Choroid plexus epithelial cell (primary cell): ENCODE results near the gene SPATA46.
"Not testable (repeated sequence)": the region's sequence is repeated elsewhere in the genome, so short reads cannot be mapped to it uniquely, and the experiment has no call there.

Experiments
- DNase-seq: peaks from one replicate; pipeline ENCODE4 v3.0.0-alpha.2; 2010; ENCODE audit warnings: low read depth
- H3K4me3 ChIP-seq: 2 replicates; pipeline ENCODE4 v1.5.1; 2011; ENCODE audit warnings: low read depth, mild to moderate bottlenecking, control low read depth, low read length, moderate library complexity
- TF ChIP-seq, protein P1 (sequence below): conservative IDR thresholded peaks from 2 replicates; pipeline ENCODE4 v1.5.1; 2011; ENCODE audit warnings: low read depth, mild to moderate bottlenecking, control low read depth, inconsistent platforms, low read length, moderate library complexity

The SPATA46 gene

DNA sequence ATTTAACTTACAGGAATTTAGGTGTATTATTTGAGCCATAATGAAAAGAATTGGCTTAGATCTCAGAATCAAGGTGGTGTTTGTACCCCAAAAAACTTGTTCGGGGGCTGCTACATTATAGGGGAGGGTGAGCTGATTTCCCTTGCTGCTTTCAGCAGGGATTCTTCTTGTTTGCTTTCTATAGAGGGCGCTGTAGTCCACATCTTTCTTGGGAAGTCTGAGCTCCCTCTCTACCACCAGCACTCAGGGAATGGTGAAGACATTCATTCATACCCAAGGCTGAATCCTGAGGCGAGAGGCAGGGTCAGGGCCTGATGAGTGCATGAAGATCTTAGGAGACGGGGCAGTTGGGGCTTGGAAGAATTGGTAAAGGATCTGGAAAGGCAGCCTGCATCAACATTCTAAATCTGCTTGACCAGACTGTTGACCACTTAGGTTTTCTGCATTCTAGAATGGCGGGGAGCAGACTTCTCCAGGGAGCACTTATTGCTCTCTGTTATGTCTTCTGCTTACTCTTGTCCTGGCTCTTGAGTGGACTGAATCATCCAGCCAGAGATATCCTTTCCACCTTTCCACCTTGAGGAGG, 18.9 kb downstream of the SPATA46 start:
- no peak overlapping the region for H3K4me3 ChIP-seq
- DNase-seq = peak; percentile 73
- TF ChIP-seq, protein P1, sequence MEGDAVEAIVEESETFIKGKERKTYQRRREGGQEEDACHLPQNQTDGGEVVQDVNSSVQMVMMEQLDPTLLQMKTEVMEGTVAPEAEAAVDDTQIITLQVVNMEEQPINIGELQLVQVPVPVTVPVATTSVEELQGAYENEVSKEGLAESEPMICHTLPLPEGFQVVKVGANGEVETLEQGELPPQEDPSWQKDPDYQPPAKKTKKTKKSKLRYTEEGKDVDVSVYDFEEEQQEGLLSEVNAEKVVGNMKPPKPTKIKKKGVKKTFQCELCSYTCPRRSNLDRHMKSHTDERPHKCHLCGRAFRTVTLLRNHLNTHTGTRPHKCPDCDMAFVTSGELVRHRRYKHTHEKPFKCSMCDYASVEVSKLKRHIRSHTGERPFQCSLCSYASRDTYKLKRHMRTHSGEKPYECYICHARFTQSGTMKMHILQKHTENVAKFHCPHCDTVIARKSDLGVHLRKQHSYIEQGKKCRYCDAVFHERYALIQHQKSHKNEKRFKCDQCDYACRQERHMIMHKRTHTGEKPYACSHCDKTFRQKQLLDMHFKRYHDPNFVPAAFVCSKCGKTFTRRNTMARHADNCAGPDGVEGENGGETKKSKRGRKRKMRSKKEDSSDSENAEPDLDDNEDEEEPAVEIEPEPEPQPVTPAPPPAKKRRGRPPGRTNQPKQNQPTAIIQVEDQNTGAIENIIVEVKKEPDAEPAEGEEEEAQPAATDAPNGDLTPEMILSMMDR = peak; percentile 69

DNA sequence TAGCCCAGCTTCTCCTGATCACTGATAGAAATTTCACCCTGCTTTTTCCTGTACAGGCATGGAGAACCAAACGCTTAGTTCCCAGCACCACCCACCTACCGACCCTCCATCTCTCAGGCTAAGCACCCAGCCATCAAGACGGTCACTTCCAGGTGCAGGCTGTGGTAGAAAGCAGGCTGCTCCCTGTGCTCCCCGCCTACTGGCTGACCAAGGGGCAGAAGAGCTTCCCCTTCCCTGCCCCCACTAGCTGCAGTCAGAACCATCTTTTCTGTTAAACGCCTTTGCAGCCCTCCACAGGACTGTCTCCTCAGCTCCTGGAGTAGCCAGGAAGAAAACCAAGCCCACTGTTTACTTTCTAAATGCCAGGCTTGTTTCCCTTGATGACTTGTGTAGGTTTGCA, 23.0 kb downstream of the SPATA46 start:
- no peak for DNase-seq
- no peak overlapping the region for H3K4me3 ChIP-seq
- TF ChIP-seq, protein P1 = no peak

DNA sequence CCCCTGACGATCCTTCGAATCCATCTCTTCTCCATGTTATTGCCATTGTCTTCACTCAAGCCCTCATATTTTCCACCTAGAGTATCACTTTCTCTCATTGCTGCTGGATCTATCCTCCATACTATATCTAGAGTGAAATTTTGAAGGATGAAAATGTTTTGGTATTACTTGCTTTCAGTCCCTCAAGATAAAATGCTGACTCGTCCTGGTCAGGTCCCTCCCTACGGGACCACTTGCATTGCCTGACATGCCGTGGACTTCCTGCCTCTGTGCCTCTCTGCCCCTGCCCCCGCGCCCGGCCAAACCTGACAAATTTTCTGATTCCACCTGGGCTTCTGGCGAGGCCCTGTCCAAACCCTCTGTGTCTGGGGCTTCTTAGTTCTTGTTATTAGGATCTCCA, 23.6 kb downstream of the SPATA46 start:
- H3K4me3 ChIP-seq = no peak overlapping the region
- DNase-seq = no peak
- TF ChIP-seq, protein P1 = no peak

DNA sequence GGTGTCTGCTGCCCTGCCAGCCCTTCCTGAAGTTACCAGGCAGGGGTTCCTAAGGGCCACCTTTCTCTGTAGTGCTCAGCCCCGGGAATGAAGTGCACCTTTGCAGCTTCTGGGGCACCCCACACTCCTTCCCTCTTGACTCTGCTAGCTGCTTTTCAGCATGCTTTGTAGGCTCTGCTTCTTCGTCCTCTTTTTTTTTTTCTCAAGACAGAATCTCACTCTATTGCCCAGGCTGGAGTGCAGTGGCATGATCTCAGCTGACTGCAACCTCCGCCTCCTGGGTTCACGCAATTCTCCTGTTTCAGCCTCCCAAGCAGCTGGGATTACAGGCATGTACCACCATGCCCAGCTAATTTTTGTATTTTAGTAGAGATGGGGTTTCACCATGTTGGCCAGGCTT, 24.8 kb downstream of the SPATA46 start:
- H3K4me3 ChIP-seq, DNase-seq: not testable (repeated sequence)

DNA sequence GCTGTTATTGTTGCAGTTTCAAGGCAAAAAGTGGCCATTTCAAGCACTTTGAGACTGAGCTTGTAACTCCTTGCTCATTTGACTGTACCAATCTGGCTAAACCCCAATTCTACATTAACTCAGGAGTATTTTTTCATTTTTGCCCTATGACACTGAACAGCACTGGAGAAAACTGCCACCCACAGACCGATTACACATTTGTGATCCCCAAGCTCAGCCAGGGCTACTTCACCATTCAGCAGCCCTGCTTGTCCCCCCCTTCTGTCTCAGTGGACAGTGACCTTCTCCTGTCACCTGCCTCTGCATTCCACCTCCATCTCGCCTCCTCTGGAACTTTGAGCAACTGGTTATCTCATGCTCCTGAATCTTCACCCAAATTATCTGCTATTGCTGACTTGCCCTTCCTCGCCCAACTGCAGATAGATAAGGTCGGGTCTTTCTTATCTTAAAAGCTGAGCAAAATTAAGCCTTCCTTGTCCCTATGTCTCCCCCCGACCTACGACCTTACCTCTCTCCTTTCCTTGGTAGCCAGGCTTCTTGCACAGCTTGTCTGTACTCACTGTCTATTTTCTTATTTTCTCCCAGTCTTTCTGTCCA, 25.3 kb downstream of the SPATA46 start:
- no peak for DNase-seq
- TF ChIP-seq, protein P1 = no peak
- H3K4me3 ChIP-seq = no peak overlapping the region

DNA sequence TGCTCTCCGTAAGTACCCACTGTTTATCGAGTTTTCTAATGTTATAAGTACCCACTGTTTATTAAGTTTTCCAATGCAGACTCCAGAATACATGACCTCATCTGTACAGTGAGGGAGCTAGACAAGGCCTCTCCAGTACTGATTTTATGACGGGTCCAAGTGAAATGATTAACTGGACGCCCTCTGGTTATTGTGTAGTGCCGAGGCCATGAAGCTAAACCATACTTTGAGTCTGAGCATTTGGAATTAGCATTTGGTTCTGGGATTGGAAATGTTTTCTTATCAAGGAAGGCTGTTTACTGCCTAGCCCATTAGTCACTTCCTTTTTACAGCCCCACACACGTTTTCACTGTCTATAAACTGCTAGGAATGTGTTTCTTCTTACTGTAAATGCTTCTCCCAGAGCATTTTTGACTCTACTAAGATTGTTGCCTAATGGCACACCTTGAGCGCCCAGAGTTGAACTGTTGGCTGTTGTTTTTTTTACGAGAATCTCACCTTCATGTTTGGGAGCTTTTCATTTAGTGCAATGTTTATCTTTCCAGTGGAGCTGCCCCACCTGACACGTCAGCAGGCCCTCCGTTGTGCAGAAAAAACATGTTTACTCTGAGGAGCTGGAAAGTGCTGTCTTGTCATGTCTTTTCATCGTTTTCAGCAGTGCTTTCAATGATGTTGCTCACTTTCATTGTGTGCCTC, 26.9 kb downstream of the SPATA46 start:
- peak; percentile 90 for DNase-seq
- H3K4me3 ChIP-seq = no peak overlapping the region
- TF ChIP-seq, protein P1 = no peak

DNA sequence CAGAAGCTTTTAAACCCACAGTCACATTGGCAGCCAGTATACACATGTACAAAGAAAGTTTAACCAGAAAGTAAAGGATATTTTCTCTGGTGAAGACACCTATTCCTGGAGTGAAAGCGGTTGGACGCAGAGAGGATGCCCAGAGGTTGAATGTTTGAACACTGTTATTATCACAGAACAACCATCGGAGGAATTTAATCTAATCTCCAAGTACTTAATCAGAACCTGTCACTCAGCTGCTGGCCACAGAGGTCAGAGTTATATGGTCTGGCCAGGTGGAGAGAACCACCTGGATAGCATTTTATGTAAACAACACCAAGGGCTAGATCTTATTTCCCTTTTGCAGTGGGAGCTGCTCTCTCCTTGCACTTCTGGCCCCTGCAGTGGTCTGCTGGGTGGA, 29.4 kb downstream of the SPATA46 start:
- H3K4me3 ChIP-seq = no peak overlapping the region
- TF ChIP-seq, protein P1 = no peak

More for the DNA sequence above, 29.4 kb downstream of the SPATA46 start:
- DNase-seq = no peak
